SK-N-SH (cell line): ENCODE results near the gene AGRN. TPM values are rescaled to one million over a fixed set of nuclear protein-coding genes. Genes with fewer than 3 reads are reported as not detected.

Experiments
- CTCF ChIA-PET: fragments of 300-600, 350-600 bp; formaldehyde crosslinking; extraction: SDS; loops from one replicate; lab custom pipeline; 2021; lab: Yijun Ruan, JAX
- POLR2A ChIA-PET: fragments of 350-600 bp; sonication (Branson Sonifier 250); formaldehyde crosslinking; extraction: SDS; loops from one replicate; lab custom pipeline; 2020; ENCODE audit warnings: antibody characterized with exemption, inconsistent platforms; lab: Yijun Ruan, JAX
- DNase-seq: peaks from one replicate; pipeline ENCODE4 v3.0.0; 2012
- H2AFZ ChIP-seq: fragments of 200-600 bp; sonication (generic); 2 replicates; pipeline ENCODE4 v1.8.1; 2016; ENCODE audit warnings: antibody characterized with exemption, mild to moderate bottlenecking, low read depth
- H3F3A ChIP-seq: fragments of 200-600 bp; sonication (generic); replicated peaks from 2 replicates; pipeline ENCODE3; 2016; ENCODE audit warnings: antibody characterized with exemption, mild to moderate bottlenecking; ENCODE audit not compliant: insufficient read depth
- H3K27ac ChIP-seq, 2 experiments: fragments of 200-500 bp in 1 of 2; fragments of 200-600 bp in 1 of 2; sonication (Bioruptor generic) in 1 of 2; sonication (generic), shearing (Covaris generic) in 1 of 2; 2 replicates each; pipeline versions ENCODE4 v1.5.1 to v1.6.1; 2014 to 2016; ENCODE audit warnings: low read depth in 2 of 2, inconsistent platforms in 1 of 2, low read length in 1 of 2, mild to moderate bottlenecking in 1 of 2, mixed read lengths in 1 of 2
- H3K27me3 ChIP-seq: fragments of 200-600 bp; sonication (generic), shearing (Covaris generic); 2 replicates; pipeline ENCODE4 v1.6.1; 2016; ENCODE audit warnings: mixed run types; ENCODE audit not compliant: insufficient read depth
- H3K36me3 ChIP-seq, 2 experiments: fragments of 200-500 bp in 1 of 2; fragments of 200-600 bp in 1 of 2; sonication (Bioruptor generic) in 1 of 2; sonication (generic) in 1 of 2; replicated peaks in 1 of 2; 2 replicates each; pipeline versions ENCODE3 to v1.5.1; 2014 to 2016; ENCODE audit warnings: low read length in 1 of 2, mild to moderate bottlenecking in 1 of 2; ENCODE audit not compliant: insufficient read depth in 2 of 2, control insufficient read depth in 1 of 2
- H3K4me1 ChIP-seq, 2 experiments: fragments of 200-500 bp in 1 of 2; fragments of 200-600 bp in 1 of 2; sonication (Bioruptor generic) in 1 of 2; sonication (generic), shearing (Covaris generic) in 1 of 2; 2 replicates each; pipeline versions ENCODE4 v1.5.1 to v1.6.1; 2014 to 2016; ENCODE audit warnings: low read depth in 1 of 2, low read length in 1 of 2, mixed run types in 1 of 2; ENCODE audit not compliant: insufficient read depth in 2 of 2, control insufficient read depth in 1 of 2
- H3K4me2 ChIP-seq: fragments of 200-600 bp; sonication (generic), shearing (Covaris generic); 2 replicates; pipeline ENCODE4 v1.6.1; 2017; ENCODE audit warnings: mixed run types
- H3K4me3 ChIP-seq, 2 experiments: fragments of 200-500 bp in 1 of 2; fragments of 200-600 bp in 1 of 2; sonication (Bioruptor generic) in 1 of 2; sonication (generic), shearing (Covaris generic) in 1 of 2; 2 replicates each; pipeline versions ENCODE4 v1.5.1 to v1.8.1; 2014 to 2016; ENCODE audit warnings: low read depth in 2 of 2, inconsistent platforms in 1 of 2, low read length in 1 of 2, mild to moderate bottlenecking in 1 of 2, mixed read lengths in 1 of 2, moderate library complexity in 1 of 2
- H3K79me2 ChIP-seq: fragments of 200-600 bp; sonication (generic); 2 replicates; pipeline ENCODE4 v1.8.1; 2017; ENCODE audit warnings: mild to moderate bottlenecking; ENCODE audit not compliant: insufficient read depth
- H3K9ac ChIP-seq: fragments of 200-600 bp; sonication (generic); 2 replicates; pipeline ENCODE4 v1.6.1; 2017; ENCODE audit warnings: mixed run types
- H3K9me2 ChIP-seq: fragments of 200-600 bp; sonication (generic); 2 replicates; pipeline ENCODE4 v1.6.1; 2017; ENCODE audit warnings: mixed run types
- H3K9me3 ChIP-seq: fragments of 200-600 bp; sonication (generic); 2 replicates; pipeline ENCODE4 v1.6.1; 2017; ENCODE audit warnings: mixed run types, mild to moderate bottlenecking, moderate library complexity
- H4K20me1 ChIP-seq: fragments of 200-600 bp; sonication (generic); 2 replicates; pipeline ENCODE4 v1.6.1; 2017; ENCODE audit warnings: mild to moderate bottlenecking, mixed run types; ENCODE audit not compliant: insufficient read depth
- CHD2 ChIP-seq: fragments of 150-350 bp; IDR thresholded peaks from 2 replicates; pipeline ENCODE4 v1.6.1; 2018; ENCODE audit warnings: low read length; ENCODE audit not compliant: partially characterized antibody
- CTCF ChIP-seq: fragments of 200-600 bp; sonication (generic); IDR thresholded peaks from 2 replicates; pipeline ENCODE4 v1.6.1; 2017; ENCODE audit warnings: antibody characterized with exemption, mild to moderate bottlenecking, moderate library complexity
- EZH2phosphoT487 ChIP-seq: fragments of 200-600 bp; sonication (generic); IDR thresholded peaks from 2 replicates; pipeline ENCODE4 v1.6.1; 2017; ENCODE audit warnings: low read depth, mixed run types, mild to moderate bottlenecking, antibody characterized with exemption, moderate library complexity, borderline replicate concordance
- FOSL2 ChIP-seq: IDR thresholded peaks from 2 replicates; pipeline ENCODE4 v1.4.0; 2012; ENCODE audit warnings: low read depth, mild to moderate bottlenecking, moderate library complexity, borderline replicate concordance
- FOXJ3 ChIP-seq: sonication (generic); formaldehyde crosslinking; IDR thresholded peaks from 2 replicates; pipeline ENCODE4 v1.5.1; 2020; ENCODE audit warnings: mild to moderate bottlenecking, missing genetic modification reagents
- FOXM1 ChIP-seq: IDR thresholded peaks from 2 replicates; pipeline ENCODE4 v1.4.0; 2012; ENCODE audit warnings: low read depth, mild to moderate bottlenecking
- GATA2 ChIP-seq: sonication (generic); formaldehyde crosslinking; IDR thresholded peaks from 2 replicates; pipeline ENCODE4 v1.5.0; 2020; ENCODE audit warnings: mild to moderate bottlenecking, missing genetic modification reagents
- IRF3 ChIP-seq: fragments of 150-350 bp; IDR thresholded peaks from 2 replicates; pipeline ENCODE4 v1.6.1; 2016; ENCODE audit warnings: mild to moderate bottlenecking, low read depth, low read length
- MEF2A ChIP-seq: IDR thresholded peaks from 2 replicates; pipeline ENCODE4 v1.4.0; 2012; ENCODE audit warnings: low read depth, borderline replicate concordance
- NFIC ChIP-seq: IDR thresholded peaks from 2 replicates; pipeline ENCODE4 v1.4.0; 2012; ENCODE audit warnings: borderline replicate concordance
- NRF1 ChIP-seq: IDR thresholded peaks from 2 replicates; pipeline ENCODE4 v1.6.1; 2012; ENCODE audit warnings: low read depth, mild to moderate bottlenecking, low read length
- RCOR1 ChIP-seq: fragments of 150-350 bp; IDR thresholded peaks from 2 replicates; pipeline ENCODE4 v1.6.1; 2017; ENCODE audit warnings: antibody characterized with exemption, low read length
- RFX5 ChIP-seq: IDR thresholded peaks from 2 replicates; pipeline ENCODE4 v1.6.1; 2012; ENCODE audit warnings: mild to moderate bottlenecking, improper control_type of control experiment, low read length
- SIN3A ChIP-seq: IDR thresholded peaks from 2 replicates; pipeline ENCODE4 v1.6.1; 2012; ENCODE audit warnings: low read depth, mild to moderate bottlenecking, low read length, moderate library complexity, borderline replicate concordance
- SMC3 ChIP-seq: IDR thresholded peaks from 2 replicates; pipeline ENCODE4 v1.6.1; 2012; ENCODE audit warnings: low read depth, low read length, improper control_type of control experiment
- YY1 ChIP-seq: IDR thresholded peaks from 2 replicates; pipeline ENCODE4 v1.4.0; 2012; ENCODE audit warnings: low read depth, mild to moderate bottlenecking
- ZBTB33 ChIP-seq: IDR thresholded peaks from 2 replicates; pipeline ENCODE4 v1.4.0; 2012; ENCODE audit warnings: low read depth, borderline replicate concordance
- WGBS: methylation state at CpG from one replicate; pipeline ENCODE4 v1.1.6; 2017; ENCODE audit warnings: low lambda C conversion rate; 5-methylcytosine and 5-hydroxymethylcytosine counted together
- polyA plus RNA-seq, 3 experiments: library from polyadenylated mRNA; depleted of rRNA; stranded (reverse); fragments of >200 nt; gene quantifications; 2 replicates each; pipeline ENCODE4 v1.2.3, GENCODE V29; 2012

Gene AGRN
- polyA plus RNA-seq, 1 of the 3 experiments (the other 2 are of a cell fraction): 31.6 TPM

- H3K9me2 ChIP-seq: no peaks in the 10 kb centered on the region
- DNase-seq: no peak
- H3K4me2 ChIP-seq: no peak overlapping the region
- H4K20me1 ChIP-seq: no peaks in the 10 kb centered on the region
- TF ChIP-seq GATA2 (CRISPR knock-in tag): no peak
- TF ChIP-seq RCOR1: no peak
- TF ChIP-seq FOSL2: no peak
- TF ChIP-seq CHD2: no peak
- no peak for TF ChIP-seq FOXJ3 (CRISPR knock-in tag)
- no peak for TF ChIP-seq SIN3A
- TF ChIP-seq CTCF: no peak
- no peak for TF ChIP-seq SMC3
- no peak for TF ChIP-seq ZBTB33
- TF ChIP-seq NFIC: no peak
- no peak for TF ChIP-seq YY1
- no peak for TF ChIP-seq FOXM1
- TF ChIP-seq RFX5: no peak
- no peak for TF ChIP-seq MEF2A
- no peak for TF ChIP-seq EZH2phosphoT487
- TF ChIP-seq NRF1: no peak
- no peak for TF ChIP-seq IRF3
- no peak overlapping the region for H3K9ac ChIP-seq
- no peak overlapping the region for H2AFZ ChIP-seq
- no peaks in the 10 kb centered on the region for H3K36me3 ChIP-seq
- H3K79me2 ChIP-seq: no peaks in the 10 kb centered on the region
- POLR2A ChIA-PET: interaction anchor here (0.6 to 1.0 kb wide), 2 partner anchors 12 to 66 kb away, joined by 4 read pairs; partner anchors contain the start of gene NOC2L
- H3K27me3 ChIP-seq: no peaks in the 10 kb centered on the region
- peaks cover 3% of the 10 kb centered on the region for H3F3A ChIP-seq
- H3K4me3 ChIP-seq: no peak overlapping the region
- H3K27ac ChIP-seq: no peak overlapping the region
- H3K9me3 ChIP-seq: no peaks in the 10 kb centered on the region
- peaks cover 0 to 7% of the 10 kb centered on the region in 2 experiments; a peak in 1 of 4 replicates for H3K4me1 ChIP-seq
- CTCF ChIA-PET: interaction anchor here (0.9 to 1.8 kb wide), 7 partner anchors 12 to 101 kb away, joined by 3 to 7 read pairs (median 4); partner anchors contain the start of gene NOC2L
- 26% methylated on average over 9 of the region's 42 CpGs for WGBS
These were observed 48.8 kb upstream of the AGRN start for GRCh38 chr1:970973-971730.
